Neural cell (in vitro differentiated cells): Measurements from ENCODE around the gene ZNF253. TPM values are rescaled to one million over a fixed set of nuclear protein-coding genes. Genes with fewer than 3 reads are reported as not detected.

Experiments
- H2AFZ ChIP-seq: fragments of 200-600, 300-800 bp; sonication (generic), shearing (Covaris generic); 2 replicates; pipeline ENCODE4 v1.6.0; 2014; ENCODE audit warnings: low read depth, mild to moderate bottlenecking, antibody characterized with exemption, low read length, moderate library complexity
- H3F3A ChIP-seq: fragments of 200-600 bp; shearing (Covaris generic); 2 replicates; pipeline ENCODE4 v1.6.1; 2016; ENCODE audit warnings: mild to moderate bottlenecking, moderate library complexity, mixed read lengths, antibody characterized with exemption, low read length; ENCODE audit not compliant: insufficient read depth, poor library complexity, severe bottlenecking
- H3K27ac ChIP-seq: fragments of 200-600, 300-800 bp; sonication (generic), shearing (Covaris generic); 2 replicates; pipeline ENCODE4 v1.5.1; 2014; ENCODE audit warnings: mild to moderate bottlenecking, low read length, moderate library complexity
- H3K27me3 ChIP-seq: fragments of 300-800, 200-600 bp; sonication (generic), shearing (Covaris generic); 2 replicates; pipeline ENCODE4 v1.6.0; 2014; ENCODE audit warnings: mild to moderate bottlenecking, low read depth, low read length, moderate library complexity; ENCODE audit not compliant: insufficient read depth
- H3K36me3 ChIP-seq: fragments of 300-800, 200-600 bp; sonication (generic), shearing (Covaris generic); 2 replicates; pipeline ENCODE4 v1.5.1; 2014; ENCODE audit warnings: mild to moderate bottlenecking, antibody characterized with exemption, low read length, moderate library complexity; ENCODE audit not compliant: insufficient read depth
- H3K4me2 ChIP-seq: fragments of 300-800, 200-600 bp; sonication (generic), shearing (Covaris generic); 2 replicates; pipeline ENCODE4 v1.6.0; 2014; ENCODE audit warnings: mild to moderate bottlenecking, low read length
- H3K4me3 ChIP-seq: fragments of 300-800, 200-600 bp; sonication (generic), shearing (Covaris generic); 2 replicates; pipeline ENCODE4 v1.5.1; 2014; ENCODE audit warnings: mild to moderate bottlenecking, low read length, moderate library complexity
- H3K79me2 ChIP-seq: fragments of 200-600 bp; shearing (Covaris generic); replicated peaks from 2 replicates; pipeline ENCODE4 v1.6.0; 2014; ENCODE audit warnings: mild to moderate bottlenecking, low read length, moderate library complexity; ENCODE audit not compliant: insufficient read depth
- H3K9ac ChIP-seq: fragments of 300-800, 200-600 bp; sonication (generic), shearing (Covaris generic); 2 replicates; pipeline ENCODE4 v1.6.1; 2016; ENCODE audit warnings: mild to moderate bottlenecking, low read length, mixed read lengths
- H3K9me2 ChIP-seq: fragments of 200-600 bp; shearing (Covaris generic); 2 replicates; pipeline ENCODE4 v1.6.1; 2016; ENCODE audit warnings: mild to moderate bottlenecking, low read length, mixed read lengths; ENCODE audit not compliant: insufficient read depth
- H3K9me3 ChIP-seq: fragments of 200-600, 300-800 bp; sonication (generic), shearing (Covaris generic); 2 replicates; pipeline ENCODE4 v1.6.1; 2016; ENCODE audit warnings: mild to moderate bottlenecking, mixed run types, low read length, moderate library complexity, mixed read lengths
- H4K20me1 ChIP-seq: fragments of 200-600 bp; shearing (Covaris generic); 2 replicates; pipeline ENCODE4 v1.6.1; 2016; ENCODE audit warnings: mild to moderate bottlenecking, mixed run types; ENCODE audit not compliant: insufficient read depth
- EP300 ChIP-seq: fragments of 450-650 bp; conservative IDR thresholded peaks from 2 replicates; pipeline ENCODE4 v1.6.1; 2014; ENCODE audit warnings: antibody characterized with exemption, mild to moderate bottlenecking, moderate library complexity; ENCODE audit not compliant: poor library complexity, severe bottlenecking
- EZH2 ChIP-seq: fragments of 200-600, 300-800 bp; shearing (Covaris generic), sonication (generic); IDR thresholded peaks from 2 replicates; pipeline ENCODE4 v1.6.1; 2014; ENCODE audit warnings: antibody characterized with exemption, low read length, borderline replicate concordance, mild to moderate bottlenecking; ENCODE audit not compliant: insufficient read depth, poor library complexity, severe bottlenecking
- MXI1 ChIP-seq: fragments of 450-650 bp; conservative IDR thresholded peaks from 2 replicates; pipeline ENCODE4 v1.6.1; 2014; ENCODE audit warnings: antibody characterized with exemption, mild to moderate bottlenecking; ENCODE audit not compliant: poor library complexity, severe bottlenecking
- POLR2AphosphoS5 ChIP-seq: IDR thresholded peaks from 2 replicates; pipeline ENCODE4 v1.6.1; 2012
- RAD21 ChIP-seq: fragments of 450-650 bp; conservative IDR thresholded peaks from 2 replicates; pipeline ENCODE4 v1.6.1; 2014; ENCODE audit warnings: antibody characterized with exemption, mild to moderate bottlenecking, moderate library complexity
- REST ChIP-seq: IDR thresholded peaks from 2 replicates; pipeline ENCODE4 v1.6.1; 2012; ENCODE audit warnings: borderline replicate concordance
- SMC3 ChIP-seq: fragments of 450-650 bp; conservative IDR thresholded peaks from 2 replicates; pipeline ENCODE4 v1.6.1; 2014; ENCODE audit warnings: antibody characterized with exemption, mild to moderate bottlenecking, moderate library complexity; ENCODE audit not compliant: poor library complexity
- TAF1 ChIP-seq: IDR thresholded peaks from 2 replicates; pipeline ENCODE4 v1.6.1; 2012; ENCODE audit warnings: low read depth
- polyA plus RNA-seq: library from polyadenylated mRNA; depleted of rRNA; stranded (reverse); fragments of >200 nt; gene quantifications from 2 replicates; pipeline ENCODE4 v1.2.3, GENCODE V29; 2014
- TF ChIP-seq, protein P1 (sequence below): fragments of 450-650 bp; IDR thresholded peaks from 2 replicates; pipeline ENCODE4 v1.5.1; 2014; ENCODE audit warnings: antibody characterized with exemption, mild to moderate bottlenecking, moderate library complexity; ENCODE audit not compliant: poor library complexity, severe bottlenecking

The ZNF253 gene
- polyA plus RNA-seq, 1 donor from 2014 or later = 25.9 TPM

GRCh38 chr19:19858751-19859150 lies 6.9 kb upstream of the ZNF253 start:
- Histone ChIP-seq H3K27me3 (no peaks in the 10 kb centered on the region), H3F3A (no peaks in the 10 kb centered on the region), H3K4me3 (no peak overlapping the region), H2AFZ (no peak overlapping the region), H3K9ac (no peak overlapping the region), H3K27ac (no peak overlapping the region), H3K9me3 (no peaks in the 10 kb centered on the region), H3K9me2 (no peaks in the 10 kb centered on the region), H3K36me3 (no peaks in the 10 kb centered on the region), H4K20me1 (no peaks in the 10 kb centered on the region), H3K4me2 (no peak overlapping the region), H3K79me2 (no peaks in the 10 kb centered on the region)
- TF ChIP-seq, protein P1, sequence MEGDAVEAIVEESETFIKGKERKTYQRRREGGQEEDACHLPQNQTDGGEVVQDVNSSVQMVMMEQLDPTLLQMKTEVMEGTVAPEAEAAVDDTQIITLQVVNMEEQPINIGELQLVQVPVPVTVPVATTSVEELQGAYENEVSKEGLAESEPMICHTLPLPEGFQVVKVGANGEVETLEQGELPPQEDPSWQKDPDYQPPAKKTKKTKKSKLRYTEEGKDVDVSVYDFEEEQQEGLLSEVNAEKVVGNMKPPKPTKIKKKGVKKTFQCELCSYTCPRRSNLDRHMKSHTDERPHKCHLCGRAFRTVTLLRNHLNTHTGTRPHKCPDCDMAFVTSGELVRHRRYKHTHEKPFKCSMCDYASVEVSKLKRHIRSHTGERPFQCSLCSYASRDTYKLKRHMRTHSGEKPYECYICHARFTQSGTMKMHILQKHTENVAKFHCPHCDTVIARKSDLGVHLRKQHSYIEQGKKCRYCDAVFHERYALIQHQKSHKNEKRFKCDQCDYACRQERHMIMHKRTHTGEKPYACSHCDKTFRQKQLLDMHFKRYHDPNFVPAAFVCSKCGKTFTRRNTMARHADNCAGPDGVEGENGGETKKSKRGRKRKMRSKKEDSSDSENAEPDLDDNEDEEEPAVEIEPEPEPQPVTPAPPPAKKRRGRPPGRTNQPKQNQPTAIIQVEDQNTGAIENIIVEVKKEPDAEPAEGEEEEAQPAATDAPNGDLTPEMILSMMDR = no peak
- no peak for TF ChIP-seq TAF1
- no peak for TF ChIP-seq EP300
- no peak for TF ChIP-seq POLR2AphosphoS5
- TF ChIP-seq RAD21 = no peak
- no peak for TF ChIP-seq SMC3
- TF ChIP-seq REST = no peak

DNA sequence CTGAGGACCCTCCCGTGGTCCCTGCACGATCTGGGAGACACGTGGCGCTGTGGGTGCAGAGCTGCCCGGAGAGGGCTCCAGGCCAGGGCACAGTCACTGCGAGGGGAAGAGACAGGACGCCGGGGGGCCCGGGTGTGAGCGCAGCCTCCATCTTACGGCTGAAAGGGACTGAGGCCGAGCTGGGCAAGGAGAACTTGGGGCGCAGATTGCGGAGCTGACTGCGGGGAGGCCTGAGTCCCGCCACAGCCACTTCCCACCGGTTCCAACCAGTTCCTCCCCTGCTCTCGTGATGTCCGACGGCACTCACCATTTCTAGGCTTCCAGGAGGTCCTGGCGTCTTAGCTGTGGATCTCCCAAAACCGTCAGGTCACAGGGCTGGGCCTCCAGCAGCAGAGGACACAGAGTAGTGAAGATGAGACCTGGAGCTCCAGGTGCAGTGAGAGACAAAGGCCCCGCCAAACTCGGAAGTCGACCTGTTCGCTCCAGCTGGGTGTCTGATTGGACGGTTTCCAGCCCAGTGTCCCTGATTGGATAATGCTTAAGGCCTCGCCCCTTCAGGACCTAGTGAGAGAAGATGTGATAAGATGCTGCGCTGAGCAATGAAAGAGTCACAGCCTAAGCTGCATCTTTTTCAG lies 4.8 kb upstream of the ZNF253 start:
- Histone ChIP-seq H3K4me2 (no peak overlapping the region), H3K9ac (no peak overlapping the region), H3K9me3 (no peaks in the 10 kb centered on the region), H3K36me3 (no peaks in the 10 kb centered on the region), H4K20me1 (no peaks in the 10 kb centered on the region), H3K27me3 (no peaks in the 10 kb centered on the region), H2AFZ (no peak overlapping the region), H3F3A (no peaks in the 10 kb centered on the region), H3K4me3 (peak overlapping the region; percentile 56), H3K9me2 (no peaks in the 10 kb centered on the region), H3K27ac (no peak overlapping the region), H3K79me2 (no peaks in the 10 kb centered on the region)
- TF ChIP-seq RAD21 (no peak), REST (no peak), POLR2AphosphoS5 (no peak), SMC3 (no peak), TAF1 (no peak), EZH2 (no peak), EP300 (no peak), MXI1 (no peak)
- TF ChIP-seq, protein P1 = no peak
